Stimulated activated CD4-positive, alpha-beta T cell treated with anti-CD3 and anti-CD28 coated beads, Interleukin-12 subunit alpha, Interleukin-12 subunit beta, amount 100 ng/mL, for 4 hours (primary cell): Measurements from ENCODE around the gene TBCE.
A peak's percentile ranks its signal among the peaks of the same experiment; 100 is the strongest.
"Not testable (repeated sequence)": the region's sequence is repeated elsewhere in the genome, so short reads cannot be mapped to it uniquely, and the experiment has no call there.

ENCODE experiments used
- DNase-seq: peaks from one replicate; pipeline ENCODE4 v3.0.0-alpha.2; 2020

Gene TBCE

GRCh38 chr1:235357485-235358373 lies 9.5 kb upstream of the TBCE start:
- no peak for DNase-seq

DNA sequence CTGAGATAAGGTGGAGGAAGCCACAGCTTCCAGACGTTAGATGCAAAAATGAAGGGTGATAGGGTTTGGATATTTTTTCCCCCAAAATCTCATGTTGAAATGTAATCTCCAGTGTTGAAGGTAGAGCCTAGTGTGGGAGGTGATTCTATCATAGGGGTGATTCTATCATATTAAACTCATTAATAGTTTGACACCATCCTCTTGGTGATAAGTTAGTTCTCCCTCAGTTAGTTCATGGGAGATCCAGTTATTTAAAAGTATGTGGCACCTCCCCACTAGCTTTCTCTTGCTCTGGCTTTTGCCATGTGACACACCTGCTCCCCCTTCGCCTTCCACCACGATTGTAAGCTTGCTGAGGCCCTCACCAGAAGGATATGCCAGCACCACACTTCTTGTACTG lies 8.3 kb upstream of the TBCE start:
- DNase-seq = no peak

GRCh38 chr1:235364189-235364588 lies 3.0 kb upstream of the TBCE start:
- not testable (repeated sequence) for DNase-seq

- DNase-seq = peak; percentile 5
Observed at GRCh38 chr1:235366286-235366685, 941 bp upstream of the TBCE start.

DNA sequence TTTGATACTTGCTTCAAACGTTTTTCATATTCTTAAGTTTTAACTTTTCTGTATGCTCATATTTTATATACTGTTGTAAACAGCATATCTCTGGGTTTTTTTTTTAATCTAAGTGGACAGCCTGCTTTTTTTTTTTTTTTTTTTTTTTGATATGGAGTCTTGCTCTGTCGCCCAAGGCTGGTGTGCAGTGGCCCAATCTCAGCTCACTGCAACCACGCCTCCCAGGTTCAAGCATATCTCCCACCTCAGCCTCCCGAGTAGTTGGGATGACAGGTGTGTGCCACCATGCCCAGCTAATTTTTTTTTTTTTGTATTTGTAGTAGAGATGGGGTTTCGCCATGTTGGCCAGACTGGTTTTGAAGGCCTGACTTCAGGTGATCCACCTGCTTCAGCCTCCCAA lies 1.2 kb downstream of the TBCE start:
- no peak for DNase-seq

DNA sequence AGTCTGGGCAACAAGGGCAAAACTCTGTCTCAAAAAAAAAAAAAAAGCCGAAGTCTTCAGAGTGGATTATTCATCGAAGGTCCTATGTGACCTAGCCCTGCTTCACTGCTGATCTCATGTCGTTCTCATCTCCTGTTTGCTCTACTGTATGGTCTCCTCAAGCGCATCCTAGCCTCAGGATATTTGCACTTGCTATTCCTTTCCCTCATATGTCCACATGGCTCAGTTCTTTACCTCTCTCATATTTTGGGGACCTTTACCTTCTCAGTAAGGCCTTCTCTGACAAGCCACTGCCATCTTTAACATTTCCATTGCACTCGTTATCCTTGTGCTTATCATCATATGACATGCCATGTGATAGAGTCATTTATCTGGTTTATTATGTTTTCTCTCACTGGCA lies 2.6 kb downstream of the TBCE start:
- no peak for DNase-seq

DNA sequence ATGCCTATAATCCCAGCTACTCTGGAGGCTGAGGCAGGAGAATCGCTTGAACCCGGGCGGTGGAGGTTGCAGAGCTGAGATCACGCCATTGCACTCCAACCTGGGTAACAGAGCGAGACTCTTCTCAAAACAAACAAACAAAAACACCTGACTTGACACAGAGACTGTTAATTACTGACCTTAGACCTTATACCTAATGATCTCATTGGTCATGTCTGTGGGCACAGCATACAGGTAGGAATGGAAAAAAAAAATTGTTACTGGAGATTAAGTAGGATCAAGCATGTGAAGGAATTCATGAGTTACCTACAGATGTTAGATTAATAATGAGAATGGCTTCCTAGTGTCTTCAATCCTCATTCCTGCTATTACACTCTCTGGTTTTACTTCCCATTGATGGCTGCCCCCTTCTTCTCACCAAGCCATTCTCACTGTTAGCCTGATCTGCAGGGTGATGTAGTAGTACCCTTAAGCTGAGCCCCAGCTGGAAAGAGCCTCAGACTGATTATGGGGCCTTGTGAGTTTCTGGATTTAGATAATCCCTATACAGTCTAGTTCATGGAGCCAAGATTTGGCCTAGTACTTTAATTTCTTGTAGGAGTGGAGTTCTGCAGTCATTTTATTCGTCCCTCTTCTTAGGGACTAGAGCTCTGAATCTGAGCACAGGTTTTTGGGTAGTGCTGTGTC lies 8.8 kb downstream of the TBCE start:
- no peak for DNase-seq

- not testable (repeated sequence) for DNase-seq
Observed at GRCh38 chr1:235378134-235378735, 11.0 kb downstream of the TBCE start.

- not testable (repeated sequence) for DNase-seq
Observed at GRCh38 chr1:235381955-235382739, 14.9 kb downstream of the TBCE start.

GRCh38 chr1:235385633-235386032 lies 18.4 kb downstream of the TBCE start:
- DNase-seq = not testable (repeated sequence)

DNA sequence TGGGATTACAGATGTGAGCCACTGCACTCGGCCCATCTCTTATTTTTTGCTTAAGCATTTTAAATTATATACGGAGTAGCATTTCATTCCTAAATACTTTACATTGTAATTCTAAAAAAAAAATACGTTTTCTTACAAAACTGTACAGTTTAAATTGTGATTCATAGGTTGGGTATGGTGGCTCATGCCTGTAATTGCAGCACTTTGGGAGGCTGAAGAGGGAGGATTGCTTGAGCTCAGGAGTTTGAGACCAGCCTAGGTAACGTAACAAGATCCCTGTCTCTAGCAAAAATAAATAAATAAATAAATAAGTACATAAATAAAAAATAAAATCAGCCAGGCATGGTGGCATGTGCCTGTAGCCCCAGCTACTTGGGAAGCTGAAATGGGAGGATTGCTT lies 24.6 kb downstream of the TBCE start:
- no peak for DNase-seq

DNA sequence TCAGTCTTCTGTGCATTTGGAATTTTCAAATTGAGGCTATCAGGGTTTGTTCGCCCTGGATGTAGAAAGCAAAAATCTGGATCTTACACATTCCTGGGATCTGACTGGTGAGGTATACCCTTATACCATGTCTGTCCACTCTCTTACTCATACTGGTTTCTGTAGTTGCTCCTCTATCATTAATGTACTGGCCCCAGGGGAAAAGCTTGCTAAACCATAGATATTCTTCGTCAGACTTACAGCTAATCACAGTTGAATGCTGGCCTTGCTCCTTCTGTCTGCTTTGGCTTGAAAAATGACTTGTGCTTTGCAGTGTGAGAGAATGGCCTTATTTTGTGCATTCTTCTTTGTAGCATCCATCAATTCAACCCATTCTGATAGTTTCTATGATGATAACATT lies 30.5 kb downstream of the TBCE start:
- DNase-seq = no peak

DNA sequence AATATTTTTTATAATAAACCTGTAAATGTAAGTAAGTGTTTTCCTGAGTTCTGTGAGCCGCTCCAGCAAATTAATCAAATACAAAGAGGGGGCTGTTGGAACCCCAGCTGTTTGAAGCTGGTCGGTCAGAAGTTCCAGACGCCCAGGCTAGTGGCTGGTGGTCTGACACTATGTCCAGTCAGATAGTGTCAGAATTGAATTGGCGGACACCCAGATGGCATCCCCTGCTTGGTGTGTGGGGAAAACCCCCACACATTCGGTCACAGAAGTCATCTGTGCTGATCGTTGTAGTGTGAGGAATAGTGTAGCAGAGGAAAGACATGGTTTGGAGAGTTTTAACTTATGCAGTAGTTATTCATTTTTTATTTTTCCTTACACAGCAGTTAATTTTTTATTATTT lies 32.4 kb downstream of the TBCE start:
- DNase-seq = no peak

GRCh38 chr1:235401251-235401650 lies 34.0 kb downstream of the TBCE start:
- no peak for DNase-seq

DNA sequence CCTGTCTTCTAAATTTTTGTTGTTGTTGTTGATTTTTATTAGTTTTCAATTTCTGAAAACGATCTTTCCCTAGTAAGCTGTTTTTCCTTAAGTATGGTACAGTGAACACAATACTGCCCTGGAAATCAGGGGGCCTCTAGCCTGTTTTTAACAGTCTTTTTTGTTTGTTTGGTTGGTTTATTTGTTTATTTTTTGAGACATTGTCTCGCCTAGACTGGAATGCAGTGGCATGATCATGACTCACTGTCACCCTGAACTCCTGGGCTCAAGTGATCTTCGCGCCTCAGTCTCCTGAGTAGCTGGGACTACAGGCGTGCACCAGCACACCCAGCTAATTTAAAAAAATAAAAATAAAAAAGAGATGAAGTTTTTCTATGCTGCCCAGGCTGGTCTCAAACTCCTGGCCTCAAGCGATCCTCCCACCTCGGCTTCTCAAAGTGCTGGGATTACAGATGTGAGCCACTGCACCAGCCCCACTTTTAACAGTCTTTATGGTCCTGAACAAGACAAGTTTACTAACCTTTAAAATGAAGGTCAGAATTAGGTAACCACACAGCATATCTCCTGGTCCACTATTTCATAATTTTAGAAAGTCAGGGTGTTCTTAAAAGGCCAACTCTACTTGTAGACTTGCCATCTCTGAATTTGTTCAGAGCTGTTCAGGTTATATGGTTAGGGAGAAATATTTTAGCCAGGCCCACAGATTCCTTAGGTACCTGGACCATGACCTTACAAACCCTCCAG lies 35.4 kb downstream of the TBCE start:
- no peak for DNase-seq

- DNase-seq = no peak
Observed at GRCh38 chr1:235403593-235403992, 36.4 kb downstream of the TBCE start.

DNA sequence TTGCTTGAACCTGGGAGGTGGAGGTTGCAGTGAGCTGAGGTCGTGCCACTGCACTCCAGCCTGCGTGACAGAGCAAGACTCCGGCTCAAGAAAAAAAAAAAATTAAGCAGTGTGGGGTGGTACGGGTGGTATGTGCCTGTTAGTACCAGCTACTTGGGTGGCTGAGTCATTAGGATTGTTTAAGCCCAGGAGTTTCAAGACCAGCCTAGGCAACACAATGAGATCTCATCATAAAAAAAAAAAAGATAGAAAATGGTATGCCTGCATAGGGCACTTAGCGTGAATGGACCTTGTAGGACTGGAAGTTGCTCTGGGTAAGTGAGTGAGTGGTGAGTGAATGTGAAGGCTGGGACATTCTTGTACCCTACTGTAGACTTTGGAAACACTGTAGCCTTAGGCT lies 37.0 kb downstream of the TBCE start:
- DNase-seq = no peak

- no peak for DNase-seq
Observed at GRCh38 chr1:235407419-235407818, 40.2 kb downstream of the TBCE start.

DNA sequence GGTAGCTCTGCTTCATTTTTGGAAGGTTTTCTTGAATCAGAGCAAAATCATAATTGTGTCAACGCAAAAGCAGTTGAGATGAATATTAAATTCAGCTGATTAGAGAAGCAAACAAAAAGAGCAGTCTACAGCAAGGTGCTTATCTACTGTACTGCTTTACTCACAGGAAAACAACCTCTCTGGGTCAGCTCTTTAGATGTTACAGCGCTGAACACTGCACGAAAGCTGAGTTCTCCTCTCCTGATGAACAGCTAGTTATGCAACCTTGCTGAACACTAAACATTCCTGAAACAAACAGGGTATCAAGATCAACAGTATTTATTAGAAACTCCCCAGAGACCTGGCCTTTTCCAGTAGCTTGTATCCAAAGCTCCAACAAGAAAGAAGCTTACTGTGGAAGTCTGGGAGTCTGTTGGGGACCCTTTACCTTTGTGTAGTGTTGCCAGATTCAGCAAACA lies 41.3 kb downstream of the TBCE start:
- no peak for DNase-seq

DNA sequence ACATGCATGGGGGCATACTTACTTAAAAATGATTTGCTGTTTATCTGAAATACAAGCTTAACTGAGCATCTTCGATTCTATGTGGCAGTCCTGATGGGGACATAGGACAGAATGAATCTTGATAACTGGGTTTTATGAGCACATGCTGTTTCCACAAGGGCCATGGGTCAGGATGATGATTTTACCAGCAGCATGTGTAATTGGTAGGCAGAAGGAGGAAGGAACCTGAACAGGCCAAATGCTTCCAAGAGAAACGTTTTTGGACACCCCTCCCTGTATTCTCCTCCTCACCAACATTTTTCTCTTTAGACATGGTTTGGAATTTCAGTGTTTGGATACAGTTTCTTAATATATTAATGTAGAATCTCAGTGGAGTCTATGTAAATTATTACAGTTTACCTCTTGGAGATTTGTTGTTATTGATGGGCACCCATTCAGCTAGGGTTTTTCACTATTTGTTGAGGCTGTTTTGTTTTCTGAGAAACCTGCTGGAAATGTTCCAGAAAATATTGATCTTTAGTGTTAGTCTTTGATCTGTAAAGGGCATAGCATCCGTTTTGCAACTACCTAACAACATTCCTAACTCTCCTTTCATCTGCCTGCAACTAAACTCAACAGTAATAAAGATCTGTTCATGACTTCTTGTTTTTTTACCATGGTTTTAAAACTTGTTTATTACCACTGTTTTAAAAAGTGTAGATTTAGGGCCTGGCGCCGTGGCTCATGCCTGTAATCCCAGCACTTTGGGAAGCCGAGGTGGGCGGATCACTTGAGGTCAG lies 42.0 kb downstream of the TBCE start:
- no peak for DNase-seq

GRCh38 chr1:235410467-235410866 lies 43.2 kb downstream of the TBCE start:
- no peak for DNase-seq
